Kidney epithelial cell (primary cell): ENCODE data around the gene MRPL49. TPM values are rescaled to one million over a fixed set of nuclear protein-coding genes. Genes with fewer than 3 reads are reported as not detected.

ENCODE experiments used
- DNase-seq: peaks from one replicate; pipeline ENCODE4 v3.0.0-alpha.2; 2010; ENCODE audit warnings: low read depth
- H3K27me3 ChIP-seq: 2 replicates; pipeline ENCODE4 v1.6.0; 2011; ENCODE audit warnings: low read length; ENCODE audit not compliant: control insufficient read depth, insufficient read depth
- H3K36me3 ChIP-seq: 2 replicates; pipeline ENCODE4 v1.5.1; 2011; ENCODE audit warnings: low read length; ENCODE audit not compliant: control insufficient read depth, insufficient read depth
- H3K4me3 ChIP-seq: 2 replicates; pipeline ENCODE4 v1.5.1; 2011; ENCODE audit warnings: low read depth, mild to moderate bottlenecking, control low read depth, low read length
- total RNA-seq: library from RNA; depleted of rRNA; stranded (reverse); fragments of >200 nt; gene quantifications from 2 replicates; pipeline ENCODE4 v1.2.3, GENCODE V29; 2015
- TF ChIP-seq, protein P1 (sequence below): IDR thresholded peaks from 2 replicates; pipeline ENCODE4 v1.5.1; 2011; ENCODE audit warnings: mild to moderate bottlenecking, moderate library complexity, low read length, control low read depth, inconsistent platforms; ENCODE audit not compliant: insufficient read depth, poor library complexity, severe bottlenecking

The MRPL49 gene
- total RNA-seq, 1 donor from 2014 or later: 67.6 TPM

DNA sequence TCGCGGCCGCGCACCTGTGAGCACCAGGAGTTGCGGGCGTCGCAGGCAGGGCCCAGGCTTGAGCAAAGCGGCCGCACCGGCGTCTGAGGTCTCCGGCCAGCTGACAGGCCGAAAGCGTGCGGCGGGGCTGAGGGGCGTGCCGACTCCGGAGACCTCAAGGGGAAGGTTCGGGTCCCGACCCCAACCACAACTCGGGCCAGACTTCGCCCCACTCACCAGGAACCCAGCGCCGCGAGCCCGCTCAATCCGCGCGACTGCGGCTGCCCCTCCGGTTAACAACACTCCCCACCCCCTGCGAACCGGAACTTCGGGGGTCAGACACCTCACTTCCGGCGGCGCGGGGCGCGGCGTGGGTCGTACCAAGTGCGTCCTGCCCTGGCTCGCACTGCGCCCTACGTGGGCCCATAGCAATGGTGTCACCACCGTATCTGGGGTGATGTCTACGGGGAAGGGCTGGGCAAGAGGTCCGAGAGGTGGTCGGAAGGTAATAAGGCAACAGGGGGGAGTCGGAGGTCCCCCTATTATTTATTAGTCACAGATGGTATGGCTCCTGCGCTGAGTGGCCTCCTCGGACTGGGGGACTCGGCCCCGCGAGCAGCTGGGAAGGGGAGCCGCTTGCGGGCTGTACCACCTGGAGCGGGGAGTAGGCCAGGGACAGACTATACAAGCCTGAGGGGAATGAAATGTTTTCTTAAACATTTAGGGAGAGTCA is 12.3 kb downstream of the MRPL49 start, which contains the start of gene SYVN1:
Gene SYVN1, minus strand, starts transcription at position 280 of the 712 bp plus-strand sequence. CDS start 918 bp downstream, outside the sequence.
- DNase-seq: no peak
- TF ChIP-seq, protein P1, sequence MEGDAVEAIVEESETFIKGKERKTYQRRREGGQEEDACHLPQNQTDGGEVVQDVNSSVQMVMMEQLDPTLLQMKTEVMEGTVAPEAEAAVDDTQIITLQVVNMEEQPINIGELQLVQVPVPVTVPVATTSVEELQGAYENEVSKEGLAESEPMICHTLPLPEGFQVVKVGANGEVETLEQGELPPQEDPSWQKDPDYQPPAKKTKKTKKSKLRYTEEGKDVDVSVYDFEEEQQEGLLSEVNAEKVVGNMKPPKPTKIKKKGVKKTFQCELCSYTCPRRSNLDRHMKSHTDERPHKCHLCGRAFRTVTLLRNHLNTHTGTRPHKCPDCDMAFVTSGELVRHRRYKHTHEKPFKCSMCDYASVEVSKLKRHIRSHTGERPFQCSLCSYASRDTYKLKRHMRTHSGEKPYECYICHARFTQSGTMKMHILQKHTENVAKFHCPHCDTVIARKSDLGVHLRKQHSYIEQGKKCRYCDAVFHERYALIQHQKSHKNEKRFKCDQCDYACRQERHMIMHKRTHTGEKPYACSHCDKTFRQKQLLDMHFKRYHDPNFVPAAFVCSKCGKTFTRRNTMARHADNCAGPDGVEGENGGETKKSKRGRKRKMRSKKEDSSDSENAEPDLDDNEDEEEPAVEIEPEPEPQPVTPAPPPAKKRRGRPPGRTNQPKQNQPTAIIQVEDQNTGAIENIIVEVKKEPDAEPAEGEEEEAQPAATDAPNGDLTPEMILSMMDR: no peak
- no peaks in the 10 kb centered on the region for H3K27me3 ChIP-seq
- peaks cover 4% of the 10 kb centered on the region for H3K36me3 ChIP-seq
- peak within 1 kb of the TSS; percentile 79 for H3K4me3 ChIP-seq

DNA sequence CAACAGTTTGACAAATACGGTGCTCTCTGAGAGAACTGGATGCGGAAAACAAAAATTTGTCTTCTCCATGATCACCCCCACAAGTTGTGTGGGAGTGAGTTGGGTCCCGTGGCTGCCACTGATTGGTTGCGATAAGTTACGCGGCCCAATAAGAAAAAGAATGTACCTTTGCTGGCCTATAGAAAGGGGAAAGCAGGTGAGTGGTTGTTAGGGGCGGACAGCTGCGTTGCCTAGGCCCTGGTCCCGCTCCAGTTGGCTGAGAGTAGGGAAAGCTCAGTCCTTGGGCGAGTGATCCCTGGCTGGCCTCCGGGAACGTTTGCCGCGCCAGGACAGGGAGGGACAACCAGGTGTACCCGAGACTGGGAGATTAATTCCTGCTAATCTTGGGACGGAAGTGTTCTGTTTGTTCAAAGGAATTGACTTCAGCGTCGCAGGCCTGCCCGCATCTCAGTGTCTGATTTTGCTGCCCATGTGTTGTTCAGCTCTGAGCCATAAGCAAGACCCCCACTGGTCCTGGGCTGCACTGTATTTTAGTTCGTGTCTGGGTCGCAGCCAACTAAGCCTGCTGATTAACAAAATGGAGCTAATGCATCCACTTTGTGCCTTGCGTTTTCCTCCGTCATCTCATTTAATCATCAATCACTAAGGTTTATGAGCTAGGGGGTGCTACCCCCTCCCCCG is 13.0 kb downstream of the MRPL49 start:
- Histone ChIP-seq H3K36me3 (peaks cover 2% of the 10 kb centered on the region), H3K4me3 (peak overlapping the region; percentile 79), H3K27me3 (no peaks in the 10 kb centered on the region)
- DNase-seq: peak; percentile 96
- TF ChIP-seq, protein P1: no peak

DNA sequence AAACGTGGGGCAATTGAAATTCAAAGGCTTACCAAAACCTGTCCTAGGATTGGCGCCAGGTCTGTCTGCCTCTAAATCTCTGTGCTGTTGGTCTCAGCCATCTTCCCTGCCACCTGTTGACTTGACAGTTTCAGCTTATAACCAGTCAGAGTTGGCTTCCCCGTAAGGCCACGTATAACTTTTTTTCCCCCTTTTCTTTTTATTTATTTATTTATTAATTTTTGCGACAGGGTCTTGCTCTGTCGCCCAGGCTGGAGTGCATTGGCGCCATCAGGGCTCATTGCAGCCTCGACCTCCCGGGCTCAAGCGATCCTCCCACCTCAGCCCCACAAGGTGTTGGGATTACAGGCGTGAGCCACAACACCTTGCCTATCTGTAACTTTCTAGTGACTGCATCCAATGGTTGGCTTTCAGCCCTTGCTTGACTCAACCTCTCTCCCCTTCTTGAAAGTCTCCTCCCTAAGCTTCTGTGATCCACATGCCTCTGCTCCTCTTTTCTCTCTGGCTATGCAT is 13.6 kb downstream of the MRPL49 start:
- Histone ChIP-seq H3K36me3 (peaks cover 2% of the 10 kb centered on the region), H3K27me3 (no peaks in the 10 kb centered on the region), H3K4me3 (peak overlapping the region; percentile 41)
- DNase-seq: no peak
- TF ChIP-seq, protein P1: no peak

- TF ChIP-seq, protein P1: no peak
- H3K27me3 ChIP-seq: peaks cover 2% of the 10 kb centered on the region
- H3K4me3 ChIP-seq: no peak overlapping the region
- H3K36me3 ChIP-seq: no peaks in the 10 kb centered on the region
- DNase-seq: no peak
Measured at GRCh38 chr11:65136515-65137096, 14.5 kb downstream of the MRPL49 start.

- no peak for DNase-seq
- Histone ChIP-seq H3K4me3 (no peak overlapping the region), H3K27me3 (peaks cover 2% of the 10 kb centered on the region), H3K36me3 (no peaks in the 10 kb centered on the region)
- TF ChIP-seq, protein P1: no peak
Measured at GRCh38 chr11:65141896-65142494, 19.9 kb downstream of the MRPL49 start.
